NCI-H2196 treated with DMSO at 0.1 percent for 48 hours (cell line): ENCODE measurements around the gene NT5DC3.

ENCODE experiments used
- DNase-seq: peaks from one replicate; lab custom pipeline; 2025; ENCODE audit not compliant: unreplicated experiment; lab: John Stamatoyannopoulos, UW

Gene NT5DC3

GRCh38 chr12:103833095-103833775 is 7.8 kb downstream of the NT5DC3 start:
- DNase-seq = no peak

- DNase-seq = no peak
Measured at GRCh38 chr12:103832048-103832997, 8.7 kb downstream of the NT5DC3 start.

DNA sequence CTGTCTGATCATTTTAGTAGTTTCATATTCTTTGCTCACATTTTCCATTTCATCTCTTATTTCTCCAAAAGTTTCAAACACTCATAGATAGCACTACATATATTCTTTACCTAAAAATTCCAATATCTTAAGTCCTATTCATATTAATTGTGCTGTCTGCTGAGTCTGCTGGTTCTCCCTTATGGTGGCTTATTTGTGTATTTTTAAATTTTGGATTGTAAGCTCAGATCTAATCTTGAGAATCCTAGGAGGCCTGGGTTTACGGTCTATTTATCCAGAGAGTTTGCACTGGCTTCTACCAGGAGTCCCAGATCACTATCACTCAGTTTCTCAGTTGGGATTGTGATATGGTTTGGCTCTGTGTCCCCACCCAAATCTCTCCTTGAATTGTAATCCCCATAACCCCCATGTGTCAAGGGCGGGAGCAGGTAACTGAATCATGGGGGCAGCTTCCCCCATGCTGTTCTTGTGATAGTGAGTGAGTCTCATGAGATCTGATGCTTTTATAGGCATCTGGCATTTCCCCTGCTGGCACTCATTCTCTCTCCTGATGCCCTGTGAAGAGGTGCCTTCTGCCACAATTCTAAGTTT is 10.2 kb downstream of the NT5DC3 start:
- DNase-seq = no peak

GRCh38 chr12:103830025-103830725 is 10.9 kb downstream of the NT5DC3 start:
- no peak for DNase-seq

DNA sequence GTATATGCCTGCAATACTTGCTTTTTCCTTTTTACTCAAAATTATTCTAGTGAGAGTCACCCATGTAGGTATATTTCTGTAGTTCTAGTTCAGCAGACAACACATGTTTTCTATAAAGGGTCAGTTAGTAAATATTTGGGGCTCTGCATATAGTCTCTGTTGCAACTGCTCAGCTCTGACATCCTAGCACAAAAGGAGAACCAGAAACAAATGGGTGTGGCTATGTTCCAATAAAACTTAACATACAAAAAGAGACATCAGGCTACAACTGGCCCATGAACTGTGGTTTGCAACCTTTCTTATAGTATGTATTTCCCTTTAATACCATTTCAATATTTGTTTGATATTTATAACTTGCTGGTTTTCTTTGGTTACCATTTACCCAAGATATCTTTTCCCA is 11.9 kb downstream of the NT5DC3 start:
- DNase-seq = no peak

DNA sequence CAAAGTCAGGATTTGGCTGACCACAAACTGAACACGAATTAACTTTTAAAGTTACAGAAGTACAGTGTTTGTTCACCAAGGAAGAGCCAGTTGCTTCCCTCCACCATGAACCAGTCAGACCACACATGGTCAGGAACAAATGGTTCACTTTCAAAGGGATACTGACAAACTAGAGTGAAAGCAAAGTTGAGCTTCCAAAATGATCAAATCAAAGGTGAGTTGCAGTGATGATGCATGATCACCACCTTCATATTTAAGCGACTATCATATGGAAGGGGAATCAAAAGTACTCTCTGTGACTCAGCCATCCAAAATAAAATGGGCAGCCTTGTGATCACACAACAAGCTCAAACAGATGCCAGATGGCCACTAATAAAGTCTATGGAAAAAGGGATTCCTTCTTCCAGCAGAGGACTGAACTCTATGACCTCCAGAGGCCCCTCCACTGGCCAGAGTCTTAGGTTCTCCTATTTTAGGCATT is 13.1 kb downstream of the NT5DC3 start:
- no peak for DNase-seq

DNA sequence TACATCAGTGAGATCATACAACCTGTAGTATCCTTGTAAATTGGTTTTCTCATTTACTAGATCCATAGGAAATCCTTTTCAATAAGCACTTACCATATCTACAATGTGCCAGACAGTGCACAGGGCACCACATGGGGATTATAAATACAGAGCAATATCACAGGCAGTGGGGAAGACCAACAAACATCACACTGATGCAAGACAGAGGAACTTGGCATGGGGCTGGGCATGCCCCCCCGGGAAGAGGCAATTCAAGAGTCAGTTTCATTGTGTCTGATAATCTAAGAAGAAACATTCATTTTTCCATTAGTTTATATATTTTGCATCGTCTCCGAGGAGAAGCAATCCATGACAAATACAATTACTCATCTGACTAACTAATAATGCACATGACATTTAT is 16.2 kb downstream of the NT5DC3 start:
- DNase-seq = no peak

DNA sequence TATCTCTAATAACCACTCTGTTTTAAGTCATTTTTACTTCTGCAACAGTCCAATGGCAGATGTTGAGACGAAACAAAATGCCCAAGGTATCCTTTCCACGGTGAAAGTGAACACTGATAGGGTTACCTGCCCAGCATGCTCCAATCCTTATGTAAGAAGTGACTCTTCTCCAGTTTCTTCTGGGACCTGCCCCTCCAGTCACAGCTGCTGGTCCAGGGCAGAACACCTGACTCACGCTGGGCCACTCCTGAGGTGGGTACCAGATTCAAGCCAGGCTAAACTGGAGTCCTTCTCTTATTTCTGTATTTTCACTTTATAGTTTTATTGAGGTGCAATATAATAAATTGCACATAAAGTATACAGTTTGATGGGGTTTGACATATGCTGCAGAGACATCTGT is 16.7 kb downstream of the NT5DC3 start:
- DNase-seq = no peak

- no peak for DNase-seq
Measured at GRCh38 chr12:103823871-103824270, 17.2 kb downstream of the NT5DC3 start.

GRCh38 chr12:103821773-103822172 is 19.3 kb downstream of the NT5DC3 start:
- DNase-seq = no peak

DNA sequence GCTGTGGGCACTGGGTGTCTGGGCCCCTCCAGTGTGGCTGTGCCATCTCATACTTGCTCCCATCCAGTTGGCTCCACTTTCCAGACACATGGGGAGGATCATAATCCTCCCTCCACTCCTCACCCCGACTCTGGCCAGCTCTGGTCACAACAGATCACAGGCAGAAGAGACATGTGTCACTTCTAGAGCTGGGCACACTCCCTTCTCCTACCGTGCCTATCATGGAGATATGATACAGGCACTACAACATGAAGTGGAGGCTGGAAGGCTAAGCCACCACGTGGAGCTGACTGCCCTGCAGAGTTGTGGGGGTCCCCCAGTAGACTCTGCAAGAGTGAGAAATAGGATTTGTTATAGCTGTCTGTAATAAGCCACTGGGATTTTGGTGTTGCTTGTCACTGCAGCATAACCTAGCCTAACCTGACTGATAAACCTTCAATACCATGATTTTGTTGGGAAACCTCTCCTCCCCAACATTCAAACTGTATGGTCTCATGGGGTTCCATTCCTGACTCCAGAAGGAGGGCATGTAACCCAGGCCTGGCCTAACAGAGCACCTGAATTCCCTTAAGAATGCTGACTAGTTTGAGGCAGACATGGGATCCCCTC is 20.0 kb downstream of the NT5DC3 start:
- no peak for DNase-seq

GRCh38 chr12:103820361-103820760 is 20.7 kb downstream of the NT5DC3 start:
- DNase-seq = no peak

DNA sequence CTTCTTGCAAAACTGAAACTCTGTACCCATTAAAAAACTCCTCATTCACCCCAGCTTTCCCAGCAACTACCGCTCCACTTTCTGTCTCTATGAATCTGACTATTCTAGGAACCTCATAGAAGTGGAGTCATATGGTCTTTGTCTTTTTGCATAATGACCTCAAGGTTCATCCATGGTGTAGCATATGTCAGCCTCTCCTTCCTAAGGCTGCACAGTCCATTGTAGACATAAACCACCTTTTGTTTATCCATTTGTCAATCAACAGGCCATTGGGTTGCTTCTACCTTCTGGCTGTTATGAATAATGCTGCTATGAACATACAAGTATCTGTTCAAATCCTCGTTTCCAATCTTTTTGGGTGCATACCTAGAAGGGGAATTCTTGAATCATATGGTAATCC is 21.1 kb downstream of the NT5DC3 start:
- no peak for DNase-seq

DNA sequence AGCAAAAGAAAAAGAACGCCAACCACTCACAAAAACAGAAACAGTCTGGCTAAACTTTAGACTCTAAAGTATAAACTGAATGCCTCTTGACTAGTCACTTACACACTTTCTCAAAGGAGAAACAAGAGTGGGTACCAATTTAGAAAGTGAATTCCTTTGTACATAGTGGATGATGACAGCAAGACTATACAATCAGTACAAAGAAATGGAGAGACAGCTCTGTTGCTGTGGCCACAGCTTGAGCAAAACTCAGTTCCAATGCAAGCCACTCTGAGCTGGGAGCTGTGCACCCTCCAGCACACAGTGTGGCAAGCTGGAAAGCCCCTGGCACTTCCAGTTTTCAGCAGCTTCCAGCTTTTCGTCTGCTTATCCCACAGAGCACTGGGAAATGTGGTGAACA is 21.7 kb downstream of the NT5DC3 start:
- no peak for DNase-seq

DNA sequence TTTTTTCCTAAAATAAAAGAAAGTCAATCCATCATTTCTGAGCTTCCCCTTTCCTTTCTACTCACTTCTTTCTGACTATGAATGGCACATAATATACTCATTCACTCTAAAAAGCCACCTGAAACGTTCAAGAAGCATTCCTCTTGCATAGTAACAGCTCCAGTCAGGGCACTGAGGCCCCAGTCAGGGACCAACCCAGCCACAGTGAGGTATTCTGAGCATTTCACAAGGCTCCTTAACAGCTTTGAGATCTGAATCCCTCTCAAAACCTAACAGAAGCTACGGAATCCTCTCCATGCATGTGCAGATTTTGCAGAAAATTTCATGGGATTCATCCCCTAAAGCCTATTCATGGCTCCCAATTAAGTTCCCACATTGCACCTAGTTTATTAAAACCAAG is 23.2 kb downstream of the NT5DC3 start:
- no peak for DNase-seq

DNA sequence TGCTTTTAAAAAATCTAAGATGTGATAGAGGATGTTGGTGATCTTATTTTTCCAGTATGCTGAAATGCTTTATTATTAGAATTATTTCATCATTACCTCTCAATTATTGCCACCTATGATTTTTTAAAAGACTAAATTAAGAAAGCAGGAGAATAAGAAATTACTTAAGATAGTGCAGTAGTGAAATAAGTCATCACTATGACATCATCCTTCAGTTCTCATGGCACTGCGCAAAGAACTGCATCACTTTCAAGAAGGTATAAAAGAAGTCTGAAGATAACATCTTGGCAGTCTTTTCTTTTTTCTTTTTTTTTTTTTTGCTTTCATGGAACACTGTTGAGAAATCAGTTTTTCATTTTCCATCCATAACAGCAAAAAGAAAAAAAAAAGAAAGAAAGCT is 24.4 kb downstream of the NT5DC3 start:
- DNase-seq = no peak

GRCh38 chr12:103814436-103814835 is 26.6 kb downstream of the NT5DC3 start:
- DNase-seq = no peak

DNA sequence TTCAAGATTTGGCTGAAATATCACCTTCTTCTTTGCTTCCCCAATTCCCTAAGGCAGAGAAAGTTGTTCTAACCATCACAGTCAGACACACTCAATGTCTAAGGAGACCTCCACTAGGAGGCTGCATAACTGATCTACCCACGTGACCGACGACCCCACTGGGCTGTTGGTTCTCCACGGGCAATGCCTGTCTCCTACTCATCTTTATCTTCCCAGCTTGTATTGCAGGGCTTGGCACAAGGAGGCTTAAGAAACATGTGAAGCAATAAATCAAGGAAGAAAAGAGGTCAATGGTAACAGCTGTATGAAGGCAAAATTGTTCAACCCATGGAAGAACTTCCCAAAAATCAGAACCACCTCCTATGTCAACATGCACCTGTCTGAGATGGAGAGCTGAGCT is 27.1 kb downstream of the NT5DC3 start:
- DNase-seq = no peak

DNA sequence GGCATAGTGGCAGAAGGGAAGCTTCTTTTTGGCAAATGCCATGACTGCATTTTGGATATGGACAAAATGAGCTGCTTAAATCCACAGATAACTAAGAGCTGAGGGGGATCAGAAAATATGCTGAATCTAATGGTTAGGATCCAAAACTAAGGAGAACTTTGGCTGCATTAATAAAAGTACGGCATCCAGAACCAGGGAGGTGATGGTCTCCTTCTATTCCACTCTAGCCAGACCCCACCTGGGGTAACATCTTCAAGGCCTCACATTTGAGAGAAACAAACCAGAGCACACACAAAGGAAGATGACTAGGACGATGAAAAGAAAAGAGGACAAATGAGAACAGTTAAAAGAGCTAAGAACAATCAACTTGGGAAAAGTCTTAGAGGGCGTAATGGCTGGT is 27.6 kb downstream of the NT5DC3 start:
- DNase-seq = no peak

- DNase-seq = no peak
Measured at GRCh38 chr12:103812789-103813188, 28.2 kb downstream of the NT5DC3 start.

DNA sequence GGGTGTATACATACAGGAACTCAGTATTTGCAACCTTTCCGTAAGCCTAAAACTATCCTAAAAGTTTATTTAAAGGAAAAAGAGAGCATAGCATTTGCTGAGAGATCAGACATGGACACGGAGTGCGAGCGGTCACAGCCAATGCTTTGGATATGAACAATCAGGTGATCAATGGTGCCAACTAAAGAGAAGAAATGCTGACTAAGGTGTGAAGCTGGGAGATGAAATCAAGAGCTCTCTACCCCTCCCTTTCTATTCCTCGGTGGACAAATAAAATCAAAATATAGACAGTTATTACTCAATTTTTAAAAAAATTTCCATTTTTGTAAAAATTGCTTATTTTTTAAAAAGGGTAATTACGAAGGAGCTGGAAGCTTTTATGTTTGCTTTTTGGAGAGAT is 29.2 kb downstream of the NT5DC3 start:
- no peak for DNase-seq
